Central memory CD8-positive, alpha-beta T cell (primary cell): ENCODE data around the gene PYROXD2.

Experiments
- ATAC-seq: fragments of 150-1000 bp; cut with Tn5 transposase; replicated peaks from 2 replicates; pipeline ENCODE4 v1.10.0; 2022; ENCODE audit warnings: mild to moderate bottlenecking, moderate FRiP score, moderate number of reproducible peaks; ENCODE audit not compliant: poor library complexity, severe bottlenecking; ENCODE audit errors: extremely low read depth
- DNase-seq, 2 donors: peaks; one replicate each; pipeline ENCODE4 v3.0.0; 2021; ENCODE audit warnings: low spot score in 2 of 2
- H3K27ac Mint-ChIP-seq: one replicate; pipeline ENCODE4 v1.8.0; 2022; ENCODE audit warnings: low read depth, mild to moderate bottlenecking, moderate library complexity, mixed read lengths
- H3K27me3 Mint-ChIP-seq: one replicate; pipeline ENCODE4 v1.8.0; 2022; ENCODE audit warnings: mixed read lengths
- H3K36me3 Mint-ChIP-seq: one replicate; pipeline ENCODE4 v1.8.0; 2022; ENCODE audit warnings: mild to moderate bottlenecking, moderate library complexity, mixed read lengths; ENCODE audit not compliant: insufficient read depth
- H3K4me1 Mint-ChIP-seq: one replicate; pipeline ENCODE4 v1.8.0; 2022; ENCODE audit warnings: mixed read lengths
- H3K4me3 Mint-ChIP-seq: one replicate; pipeline ENCODE4 v1.8.0; 2022; ENCODE audit warnings: mild to moderate bottlenecking, moderate library complexity, mixed read lengths
- H3K9me3 Mint-ChIP-seq: one replicate; pipeline ENCODE4 v1.8.0; 2022; ENCODE audit warnings: mixed read lengths

Gene PYROXD2

GRCh38 chr10:98417973-98418664, 3.1 kb upstream of the PYROXD2 start:
- Mint-ChIP-seq H3K4me1 (peaks cover 12% of the 10 kb centered on the region), H3K27ac (no peak overlapping the region), H3K9me3 (no peaks in the 10 kb centered on the region), H3K27me3 (no peaks in the 10 kb centered on the region), H3K36me3 (peaks cover 20% of the 10 kb centered on the region), H3K4me3 (no peak overlapping the region)
- no peak for DNase-seq
- ATAC-seq = no peak

DNA sequence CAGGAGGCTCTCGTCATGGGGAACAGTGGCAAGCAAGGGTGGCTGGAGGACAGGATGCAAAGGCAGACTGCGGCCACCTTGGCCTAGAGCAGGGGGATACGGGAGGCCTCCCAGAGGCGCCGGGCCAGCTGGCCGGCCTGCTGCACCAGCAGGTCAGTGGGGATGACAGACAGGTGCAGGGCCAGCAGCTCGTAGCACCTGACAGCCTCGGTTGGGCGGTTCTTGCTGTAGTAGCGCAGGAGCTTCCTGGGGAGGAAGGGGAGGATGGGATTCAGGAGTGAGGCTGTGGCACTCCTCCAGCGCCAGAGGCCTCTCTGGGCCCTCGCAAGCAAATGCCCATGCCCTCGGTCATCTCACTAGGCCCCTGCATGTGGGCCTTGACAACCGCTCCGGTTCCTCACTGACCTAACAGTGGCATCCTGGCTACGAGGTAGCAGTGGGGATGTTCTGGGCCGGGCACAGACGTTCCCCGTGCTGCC, 2.5 kb upstream of the PYROXD2 start:
- no peak for DNase-seq
- ATAC-seq = no peak
- Mint-ChIP-seq H3K4me3 (no peak overlapping the region), H3K36me3 (peaks cover 20% of the 10 kb centered on the region), H3K9me3 (no peaks in the 10 kb centered on the region), H3K27me3 (no peaks in the 10 kb centered on the region), H3K4me1 (peaks cover 12% of the 10 kb centered on the region), H3K27ac (no peak overlapping the region)

DNA sequence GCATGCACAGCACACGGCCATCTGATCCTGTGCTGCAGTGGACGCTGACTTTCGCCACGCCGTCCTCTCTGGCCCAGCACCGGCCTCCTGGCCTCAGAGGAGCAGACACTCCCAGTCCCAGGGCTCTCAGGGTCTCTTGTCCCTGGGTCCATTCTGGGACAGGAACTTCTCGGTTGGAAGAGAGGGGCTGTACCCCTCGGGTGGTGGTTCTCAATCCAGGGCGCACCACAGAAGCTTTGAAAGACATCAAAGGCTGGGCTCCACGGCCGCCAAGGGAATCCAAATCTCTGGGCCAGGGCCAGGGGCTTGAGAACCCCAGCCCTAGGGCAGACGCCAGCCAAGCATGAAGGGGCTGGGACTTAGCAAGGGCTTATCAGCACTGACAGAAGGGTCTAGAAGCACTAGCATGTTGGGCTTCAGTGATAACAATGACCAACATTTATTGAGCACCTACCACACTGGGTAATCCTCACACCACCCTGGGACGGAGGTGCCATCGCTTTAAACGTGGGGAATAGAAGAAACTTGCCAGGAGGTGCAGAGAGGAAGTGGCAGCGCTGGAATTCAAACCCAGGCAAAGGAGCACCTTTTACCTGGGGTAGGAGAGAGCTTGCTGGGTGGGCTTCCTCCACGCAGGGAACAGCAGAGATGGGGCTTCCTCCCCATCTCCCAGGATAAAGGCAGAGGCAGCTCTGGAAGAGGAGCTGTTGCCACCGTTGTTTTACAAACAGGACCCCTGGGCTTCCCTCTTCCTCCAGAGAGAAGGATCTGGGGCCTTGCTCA, 1.8 kb upstream of the PYROXD2 start:
- ATAC-seq = no peak
- no peaks in the 10 kb centered on the region for H3K9me3 Mint-ChIP-seq
- H3K27me3 Mint-ChIP-seq = no peaks in the 10 kb centered on the region
- no peak for DNase-seq
- H3K4me3 Mint-ChIP-seq = no peak overlapping the region
- peaks cover 12% of the 10 kb centered on the region for H3K4me1 Mint-ChIP-seq
- H3K27ac Mint-ChIP-seq = no peak overlapping the region
- H3K36me3 Mint-ChIP-seq = peaks cover 18% of the 10 kb centered on the region

DNA sequence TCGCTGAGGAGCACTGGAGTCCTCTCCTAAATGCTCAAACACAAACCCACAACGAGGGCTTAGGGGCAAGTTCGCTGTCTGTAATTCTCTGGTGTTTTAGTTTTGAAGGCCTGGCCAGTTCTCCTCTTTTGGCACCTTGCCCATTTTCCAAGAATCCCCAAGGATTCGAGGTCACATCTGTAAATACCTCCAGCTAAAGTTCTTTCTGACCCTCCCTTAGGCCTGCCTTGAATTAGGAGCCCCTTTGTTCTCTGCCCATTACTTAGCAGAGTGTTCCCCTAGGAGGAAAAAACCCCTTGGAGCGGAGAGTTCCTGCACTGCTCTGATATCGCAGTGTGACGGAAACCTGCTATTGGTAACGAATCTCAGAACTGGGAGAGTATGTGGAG, 743 bp upstream of the PYROXD2 start:
- Mint-ChIP-seq H3K27me3 (no peaks in the 10 kb centered on the region), H3K4me1 (peaks cover 12% of the 10 kb centered on the region)
- ATAC-seq = no peak

DNA sequence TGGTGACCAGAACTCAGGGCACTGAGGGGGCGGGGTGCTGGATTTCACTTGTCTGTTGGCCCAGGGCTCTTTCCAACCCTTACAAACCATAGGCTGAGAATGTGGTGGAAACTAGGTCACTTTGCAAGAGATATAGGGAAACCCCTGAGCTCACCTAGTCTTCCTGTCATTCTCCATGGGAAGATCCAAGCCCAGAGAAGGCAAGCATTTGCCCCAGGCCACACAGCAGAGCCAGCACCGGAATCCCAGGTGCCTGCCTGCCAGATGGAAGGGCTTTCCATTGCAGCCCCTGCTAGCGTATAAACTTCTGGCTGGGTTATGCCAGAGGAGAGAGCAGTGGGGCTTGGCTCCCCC, 427 bp downstream of the PYROXD2 start:
- Mint-ChIP-seq H3K4me3 (peak overlapping the region; percentile 86), H3K27me3 (no peaks in the 10 kb centered on the region), H3K27ac (peak overlapping the region; percentile 96), H3K36me3 (peaks cover 13% of the 10 kb centered on the region), H3K4me1 (peaks cover 12% of the 10 kb centered on the region), H3K9me3 (no peaks in the 10 kb centered on the region)
- no peak for DNase-seq
- no peak for ATAC-seq

More for the DNA sequence above, 743 bp upstream of the PYROXD2 start:
- no peak for DNase-seq
- Mint-ChIP-seq H3K36me3 (peaks cover 14% of the 10 kb centered on the region), H3K9me3 (no peaks in the 10 kb centered on the region), H3K4me3 (no peak overlapping the region), H3K27ac (no peak overlapping the region)

GRCh38 chr10:98411768-98412167, 3.2 kb downstream of the PYROXD2 start:
- Mint-ChIP-seq H3K4me1 (peaks cover 20% of the 10 kb centered on the region), H3K36me3 (peaks cover 4% of the 10 kb centered on the region), H3K27ac (no peak overlapping the region), H3K27me3 (no peaks in the 10 kb centered on the region), H3K4me3 (no peak overlapping the region), H3K9me3 (no peaks in the 10 kb centered on the region)
- ATAC-seq (no peak), DNase-seq (no peak)

DNA sequence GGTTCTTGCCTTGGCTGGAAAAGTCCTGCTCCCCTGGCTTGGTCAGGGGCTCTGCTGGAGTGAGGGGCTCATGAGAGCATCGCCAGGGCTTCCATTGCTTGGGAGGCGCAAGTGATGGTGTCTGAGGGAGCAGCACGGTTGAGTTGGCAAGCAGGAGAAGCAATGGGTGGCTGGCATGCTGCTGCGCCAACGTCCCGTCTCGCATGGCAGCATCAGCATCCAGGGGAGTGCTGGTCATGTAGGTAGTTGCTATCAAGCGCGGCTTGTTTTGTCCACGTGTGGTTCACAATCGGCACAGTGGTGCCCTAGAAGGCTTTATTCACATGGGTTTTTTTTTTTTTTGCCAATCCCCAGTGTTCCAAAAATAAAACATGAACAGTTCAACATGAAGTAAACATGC, 3.8 kb downstream of the PYROXD2 start:
- ATAC-seq (no peak), DNase-seq (no peak)
- H3K4me1 Mint-ChIP-seq = peaks cover 20% of the 10 kb centered on the region
- no peaks in the 10 kb centered on the region for H3K9me3 Mint-ChIP-seq
- H3K4me3 Mint-ChIP-seq = no peak overlapping the region
- peaks cover 4% of the 10 kb centered on the region for H3K36me3 Mint-ChIP-seq
- H3K27ac Mint-ChIP-seq = no peak overlapping the region
- no peaks in the 10 kb centered on the region for H3K27me3 Mint-ChIP-seq

- peaks cover 4% of the 10 kb centered on the region for H3K36me3 Mint-ChIP-seq
Measured at GRCh38 chr10:98410759-98411158, 4.2 kb downstream of the PYROXD2 start.

DNA sequence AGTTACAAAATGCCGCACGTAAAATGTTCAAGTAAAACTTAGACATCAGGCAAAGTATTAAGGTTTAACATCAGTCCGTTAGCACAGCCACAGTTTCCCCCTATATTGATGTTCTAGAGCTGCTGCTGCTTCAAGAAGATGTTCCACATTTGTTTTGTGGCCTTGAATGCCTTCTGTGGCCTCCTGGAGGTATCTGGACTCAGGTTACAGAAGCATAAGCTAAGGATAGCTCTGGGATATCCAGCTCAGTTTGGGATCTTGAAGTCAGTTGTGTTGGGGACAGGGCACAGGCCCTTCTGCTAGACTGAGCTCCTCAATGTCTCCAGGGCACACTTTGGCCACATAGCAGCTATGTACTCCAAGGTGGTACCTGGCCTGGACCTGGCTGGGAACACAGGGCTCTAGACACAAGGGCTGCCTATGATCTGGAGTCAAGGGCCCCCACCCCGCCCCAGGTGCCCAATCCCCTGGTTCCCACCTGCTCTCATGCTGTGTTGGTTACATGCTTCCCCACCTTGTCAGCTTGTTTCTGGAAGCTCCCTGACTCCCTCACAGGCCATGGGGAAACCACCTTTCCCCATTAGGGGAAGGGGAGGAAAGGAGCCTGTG, 4.7 kb downstream of the PYROXD2 start:
- Mint-ChIP-seq H3K36me3 (peaks cover 4% of the 10 kb centered on the region), H3K9me3 (no peaks in the 10 kb centered on the region), H3K27ac (no peak overlapping the region), H3K4me3 (no peak overlapping the region), H3K27me3 (no peaks in the 10 kb centered on the region), H3K4me1 (peaks cover 20% of the 10 kb centered on the region)
- ATAC-seq = no peak
- DNase-seq = no peak

More at GRCh38 chr10:98410759-98411158, 4.2 kb downstream of the PYROXD2 start:
- no peak for DNase-seq
- Mint-ChIP-seq H3K27ac (no peak overlapping the region), H3K9me3 (no peaks in the 10 kb centered on the region), H3K4me3 (no peak overlapping the region), H3K27me3 (no peaks in the 10 kb centered on the region), H3K4me1 (peaks cover 20% of the 10 kb centered on the region)
- ATAC-seq = no peak

GRCh38 chr10:98408799-98409198, 6.2 kb downstream of the PYROXD2 start:
- Mint-ChIP-seq H3K4me1 (peaks cover 20% of the 10 kb centered on the region), H3K36me3 (peaks cover 4% of the 10 kb centered on the region), H3K27ac (peak overlapping the region; percentile 85), H3K4me3 (no peak overlapping the region), H3K9me3 (no peaks in the 10 kb centered on the region), H3K27me3 (no peaks in the 10 kb centered on the region)
- peak; percentile 91 for ATAC-seq
- DNase-seq = peak in 1 of 2 donors; percentile 35

DNA sequence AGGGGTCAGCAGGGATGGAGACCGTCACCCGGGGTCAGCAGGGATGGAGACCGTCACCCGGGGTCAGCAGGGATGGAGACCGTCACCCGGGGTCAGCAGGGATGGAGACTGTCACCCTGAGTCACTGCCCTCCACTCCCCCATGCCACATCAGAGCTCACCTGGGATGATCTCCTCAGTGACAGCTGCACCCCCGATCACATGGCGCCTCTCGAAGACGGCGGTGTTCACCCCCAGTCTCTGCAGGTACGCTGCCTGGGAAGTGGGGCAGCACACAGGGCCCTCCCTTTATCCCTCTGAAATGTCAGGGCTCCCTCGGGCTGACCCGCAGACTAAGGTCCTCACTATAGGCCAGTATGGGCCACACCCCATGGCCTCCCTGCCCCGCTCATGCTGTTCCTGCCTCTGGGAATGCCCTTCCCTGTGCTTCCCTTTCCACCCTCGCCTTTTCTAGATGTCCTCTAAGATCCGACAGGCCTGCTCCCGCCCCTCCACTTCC, 7.2 kb downstream of the PYROXD2 start:
- no peak for DNase-seq
- Mint-ChIP-seq H3K27ac (peak overlapping the region; percentile 85), H3K27me3 (no peaks in the 10 kb centered on the region), H3K4me3 (no peak overlapping the region), H3K36me3 (peaks cover 4% of the 10 kb centered on the region), H3K9me3 (no peaks in the 10 kb centered on the region), H3K4me1 (peaks cover 25% of the 10 kb centered on the region)
- no peak for ATAC-seq

- Mint-ChIP-seq H3K27ac (peak overlapping the region; percentile 80), H3K4me1 (peaks cover 25% of the 10 kb centered on the region), H3K4me3 (no peak overlapping the region), H3K36me3 (peaks cover 8% of the 10 kb centered on the region), H3K27me3 (no peaks in the 10 kb centered on the region), H3K9me3 (no peaks in the 10 kb centered on the region)
- DNase-seq (no peak), ATAC-seq (no peak)
Measured at GRCh38 chr10:98407017-98407743, 7.8 kb downstream of the PYROXD2 start.
